NCI-H146 treated with DMSO at 0.1 percent for 48 hours (cell line): ENCODE results near the gene VOPP1.
A peak's percentile ranks its signal among the peaks of the same experiment; 100 is the strongest.
"Not testable (repeated sequence)": the region's sequence is repeated elsewhere in the genome, so short reads cannot be mapped to it uniquely, and the experiment has no call there.

Experiments used
- DNase-seq: peaks from one replicate; lab custom pipeline; 2025; ENCODE audit not compliant: unreplicated experiment; lab: John Stamatoyannopoulos, UW

The VOPP1 gene

GRCh38 chr7:55582656-55583055 lies 10.4 kb upstream of the VOPP1 start:
- DNase-seq, result not testable (repeated sequence)

GRCh38 chr7:55576753-55577152 lies 4.5 kb upstream of the VOPP1 start:
- no peak for DNase-seq

- no peak for DNase-seq
Measured at GRCh38 chr7:55575733-55576132, 3.4 kb upstream of the VOPP1 start.

GRCh38 chr7:55575098-55575497 lies 2.8 kb upstream of the VOPP1 start:
- no peak for DNase-seq

GRCh38 chr7:55574051-55574717 lies 1.9 kb upstream of the VOPP1 start:
- no peak for DNase-seq

- DNase-seq, result no peak
Measured at GRCh38 chr7:55573234-55573900, 1.1 kb upstream of the VOPP1 start.

- no peak for DNase-seq
Measured at GRCh38 chr7:55571511-55572377, 558 bp downstream of the VOPP1 start.

- no peak for DNase-seq
Measured at GRCh38 chr7:55570939-55571338, 1.4 kb downstream of the VOPP1 start.

- no peak for DNase-seq
Measured at GRCh38 chr7:55570218-55570873, 2.0 kb downstream of the VOPP1 start.

- peak; percentile 9 for DNase-seq
Measured at GRCh38 chr7:55569797-55570196, 2.5 kb downstream of the VOPP1 start.

GRCh38 chr7:55569269-55569663 lies 3.0 kb downstream of the VOPP1 start:
- no peak for DNase-seq

- no peak for DNase-seq
Measured at GRCh38 chr7:55568613-55569268, 3.6 kb downstream of the VOPP1 start.

- DNase-seq, result no peak
Measured at GRCh38 chr7:55567571-55567970, 4.7 kb downstream of the VOPP1 start.

- no peak for DNase-seq
Measured at GRCh38 chr7:55565681-55566080, 6.6 kb downstream of the VOPP1 start.

- DNase-seq, result no peak
Measured at GRCh38 chr7:55563596-55564325, 8.5 kb downstream of the VOPP1 start.

GRCh38 chr7:55561690-55562089 lies 10.6 kb downstream of the VOPP1 start:
- no peak for DNase-seq

- DNase-seq, result no peak
Measured at GRCh38 chr7:55558962-55559920, 13.1 kb downstream of the VOPP1 start.

- no peak for DNase-seq
Measured at GRCh38 chr7:55557666-55558188, 14.6 kb downstream of the VOPP1 start.

GRCh38 chr7:55556492-55556891 lies 15.8 kb downstream of the VOPP1 start:
- DNase-seq, result no peak
